SK-N-SH (cell line): ENCODE data around the gene FOSB. TPM values are rescaled to one million over a fixed set of nuclear protein-coding genes. Genes with fewer than 3 reads are reported as not detected.

Experiments used
- CTCF ChIA-PET: fragments of 300-600, 350-600 bp; formaldehyde crosslinking; extraction: SDS; loops from one replicate; lab custom pipeline; 2021; lab: Yijun Ruan, JAX
- POLR2A ChIA-PET: fragments of 350-600 bp; sonication (Branson Sonifier 250); formaldehyde crosslinking; extraction: SDS; loops from one replicate; lab custom pipeline; 2020; ENCODE audit warnings: antibody characterized with exemption, inconsistent platforms; lab: Yijun Ruan, JAX
- DNase-seq: peaks from one replicate; pipeline ENCODE4 v3.0.0; 2012
- H2AFZ ChIP-seq: fragments of 200-600 bp; sonication (generic); 2 replicates; pipeline ENCODE4 v1.8.1; 2016; ENCODE audit warnings: antibody characterized with exemption, mild to moderate bottlenecking, low read depth
- H3F3A ChIP-seq: fragments of 200-600 bp; sonication (generic); replicated peaks from 2 replicates; pipeline ENCODE3; 2016; ENCODE audit warnings: antibody characterized with exemption, mild to moderate bottlenecking; ENCODE audit not compliant: insufficient read depth
- H3K27ac ChIP-seq, 2 experiments: fragments of 200-500 bp in 1 of 2; fragments of 200-600 bp in 1 of 2; sonication (Bioruptor generic) in 1 of 2; sonication (generic), shearing (Covaris generic) in 1 of 2; 2 replicates each; pipeline versions ENCODE4 v1.5.1 to v1.6.1; 2014 to 2016; ENCODE audit warnings: low read depth in 2 of 2, inconsistent platforms in 1 of 2, low read length in 1 of 2, mild to moderate bottlenecking in 1 of 2, mixed read lengths in 1 of 2
- H3K27me3 ChIP-seq: fragments of 200-600 bp; sonication (generic), shearing (Covaris generic); 2 replicates; pipeline ENCODE4 v1.6.1; 2016; ENCODE audit warnings: mixed run types; ENCODE audit not compliant: insufficient read depth
- H3K36me3 ChIP-seq, 2 experiments: fragments of 200-500 bp in 1 of 2; fragments of 200-600 bp in 1 of 2; sonication (Bioruptor generic) in 1 of 2; sonication (generic) in 1 of 2; replicated peaks in 1 of 2; 2 replicates each; pipeline versions ENCODE3 to v1.5.1; 2014 to 2016; ENCODE audit warnings: low read length in 1 of 2, mild to moderate bottlenecking in 1 of 2; ENCODE audit not compliant: insufficient read depth in 2 of 2, control insufficient read depth in 1 of 2
- H3K4me1 ChIP-seq, 2 experiments: fragments of 200-500 bp in 1 of 2; fragments of 200-600 bp in 1 of 2; sonication (Bioruptor generic) in 1 of 2; sonication (generic), shearing (Covaris generic) in 1 of 2; 2 replicates each; pipeline versions ENCODE4 v1.5.1 to v1.6.1; 2014 to 2016; ENCODE audit warnings: low read depth in 1 of 2, low read length in 1 of 2, mixed run types in 1 of 2; ENCODE audit not compliant: insufficient read depth in 2 of 2, control insufficient read depth in 1 of 2
- H3K4me2 ChIP-seq: fragments of 200-600 bp; sonication (generic), shearing (Covaris generic); 2 replicates; pipeline ENCODE4 v1.6.1; 2017; ENCODE audit warnings: mixed run types
- H3K4me3 ChIP-seq, 2 experiments: fragments of 200-500 bp in 1 of 2; fragments of 200-600 bp in 1 of 2; sonication (Bioruptor generic) in 1 of 2; sonication (generic), shearing (Covaris generic) in 1 of 2; 2 replicates each; pipeline versions ENCODE4 v1.5.1 to v1.8.1; 2014 to 2016; ENCODE audit warnings: low read depth in 2 of 2, inconsistent platforms in 1 of 2, low read length in 1 of 2, mild to moderate bottlenecking in 1 of 2, mixed read lengths in 1 of 2, moderate library complexity in 1 of 2
- H3K79me2 ChIP-seq: fragments of 200-600 bp; sonication (generic); 2 replicates; pipeline ENCODE4 v1.8.1; 2017; ENCODE audit warnings: mild to moderate bottlenecking; ENCODE audit not compliant: insufficient read depth
- H3K9ac ChIP-seq: fragments of 200-600 bp; sonication (generic); 2 replicates; pipeline ENCODE4 v1.6.1; 2017; ENCODE audit warnings: mixed run types
- H3K9me2 ChIP-seq: fragments of 200-600 bp; sonication (generic); 2 replicates; pipeline ENCODE4 v1.6.1; 2017; ENCODE audit warnings: mixed run types
- H3K9me3 ChIP-seq: fragments of 200-600 bp; sonication (generic); 2 replicates; pipeline ENCODE4 v1.6.1; 2017; ENCODE audit warnings: mixed run types, mild to moderate bottlenecking, moderate library complexity
- H4K20me1 ChIP-seq: fragments of 200-600 bp; sonication (generic); 2 replicates; pipeline ENCODE4 v1.6.1; 2017; ENCODE audit warnings: mild to moderate bottlenecking, mixed run types; ENCODE audit not compliant: insufficient read depth
- CTCF ChIP-seq: fragments of 200-600 bp; sonication (generic); IDR thresholded peaks from 2 replicates; pipeline ENCODE4 v1.6.1; 2017; ENCODE audit warnings: antibody characterized with exemption, mild to moderate bottlenecking, moderate library complexity
- ELF1 ChIP-seq: IDR thresholded peaks from 2 replicates; pipeline ENCODE4 v1.4.0; 2012
- FOSL2 ChIP-seq: IDR thresholded peaks from 2 replicates; pipeline ENCODE4 v1.4.0; 2012; ENCODE audit warnings: low read depth, mild to moderate bottlenecking, moderate library complexity, borderline replicate concordance
- FOXJ3 ChIP-seq: sonication (generic); formaldehyde crosslinking; IDR thresholded peaks from 2 replicates; pipeline ENCODE4 v1.5.1; 2020; ENCODE audit warnings: mild to moderate bottlenecking, missing genetic modification reagents
- FOXM1 ChIP-seq: IDR thresholded peaks from 2 replicates; pipeline ENCODE4 v1.4.0; 2012; ENCODE audit warnings: low read depth, mild to moderate bottlenecking
- GABPA ChIP-seq: IDR thresholded peaks from 2 replicates; pipeline ENCODE4 v1.4.0; 2012; ENCODE audit warnings: low read depth, mild to moderate bottlenecking
- GATA2 ChIP-seq: sonication (generic); formaldehyde crosslinking; IDR thresholded peaks from 2 replicates; pipeline ENCODE4 v1.5.0; 2020; ENCODE audit warnings: mild to moderate bottlenecking, missing genetic modification reagents
- JUND ChIP-seq: IDR thresholded peaks from 2 replicates; pipeline ENCODE4 v1.4.0; 2012
- NFIC ChIP-seq: IDR thresholded peaks from 2 replicates; pipeline ENCODE4 v1.4.0; 2012; ENCODE audit warnings: borderline replicate concordance
- NRF1 ChIP-seq: IDR thresholded peaks from 2 replicates; pipeline ENCODE4 v1.6.1; 2012; ENCODE audit warnings: low read depth, mild to moderate bottlenecking, low read length
- PBX3 ChIP-seq: IDR thresholded peaks from 2 replicates; pipeline ENCODE4; 2012
- RAD21 ChIP-seq: IDR thresholded peaks from 2 replicates; pipeline ENCODE4 v1.6.1; 2012; ENCODE audit warnings: mild to moderate bottlenecking, low read length
- RCOR1 ChIP-seq: fragments of 150-350 bp; IDR thresholded peaks from 2 replicates; pipeline ENCODE4 v1.6.1; 2017; ENCODE audit warnings: antibody characterized with exemption, low read length
- REST ChIP-seq: IDR thresholded peaks from 2 replicates; pipeline ENCODE4 v1.6.1; 2012; ENCODE audit warnings: mild to moderate bottlenecking, low read depth, low read length, moderate library complexity
- RXRA ChIP-seq: IDR thresholded peaks from 2 replicates; pipeline ENCODE4 v1.4.0; 2012; ENCODE audit warnings: low read depth, mild to moderate bottlenecking, borderline replicate concordance
- TCF12 ChIP-seq: IDR thresholded peaks from 2 replicates; pipeline ENCODE4 v1.4.0; 2012
- USF1 ChIP-seq: IDR thresholded peaks from 2 replicates; pipeline ENCODE4 v1.4.0; 2012; ENCODE audit warnings: low read depth, borderline replicate concordance
- USF2 ChIP-seq: fragments of 150-350 bp; IDR thresholded peaks from 2 replicates; pipeline ENCODE4 v1.6.1; 2017; ENCODE audit warnings: antibody characterized with exemption, low read length, low read depth, borderline replicate concordance
- WGBS: methylation state at CpG from one replicate; pipeline ENCODE4 v1.1.6; 2017; ENCODE audit warnings: low lambda C conversion rate; 5-methylcytosine and 5-hydroxymethylcytosine counted together
- polyA plus RNA-seq, 3 experiments: library from polyadenylated mRNA; depleted of rRNA; stranded (reverse); fragments of >200 nt; gene quantifications; 2 replicates each; pipeline ENCODE4 v1.2.3, GENCODE V29; 2012

Gene FOSB
- polyA plus RNA-seq, 1 of the 3 experiments (the other 2 are of a cell fraction) = 78.2 TPM

- peaks cover 30% of the 10 kb centered on the region; the same call in 1 of the 2 replicates for H4K20me1 ChIP-seq
- H3K79me2 ChIP-seq = no peaks in the 10 kb centered on the region
- no peak overlapping the region for H3K4me3 ChIP-seq
- H3K36me3 ChIP-seq = no peaks in the 10 kb centered on the region
- H3K9me2 ChIP-seq = no peaks in the 10 kb centered on the region
- no peak overlapping the region for H3K27ac ChIP-seq
- WGBS = 76% methylated on average over 27 of the region's 27 CpGs
- TF ChIP-seq FOXJ3 (CRISPR knock-in tag) (no peak), NRF1 (no peak), TCF12 (no peak), GATA2 (no peak), PBX3 (no peak), RXRA (no peak), FOXM1 (no peak), CTCF (no peak), REST (no peak), ELF1 (no peak), RCOR1 (no peak), GABPA (no peak), FOSL2 (no peak), USF1 (no peak), JUND (no peak), USF2 (no peak), NFIC (no peak), RAD21 (no peak)
- H3K9ac ChIP-seq = no peak overlapping the region
- H3F3A ChIP-seq = peaks cover 11% of the 10 kb centered on the region
- ChIA-PET POLR2A (no interaction called here), CTCF (interaction anchor here (2.0 to 27.6 kb wide), 3 partner anchors 11 to 31 kb away, joined by 12 to 870 read pairs (median 17); no protein-coding TSS in a partner anchor)
- no peak for DNase-seq
- H3K4me2 ChIP-seq = no peak overlapping the region
- no peaks in the 10 kb centered on the region for H3K27me3 ChIP-seq
- H3K4me1 ChIP-seq = peaks cover 0 to 12% of the 10 kb centered on the region in 2 experiments; a peak in 2 of 4 replicates
- no peak overlapping the region for H2AFZ ChIP-seq
- H3K9me3 ChIP-seq = no peaks in the 10 kb centered on the region
Measured at GRCh38 chr19:45473682-45474605, 6.1 kb downstream of the FOSB start.
